ENCODE data around the gene SIVA1.

Gene SIVA1

DNA sequence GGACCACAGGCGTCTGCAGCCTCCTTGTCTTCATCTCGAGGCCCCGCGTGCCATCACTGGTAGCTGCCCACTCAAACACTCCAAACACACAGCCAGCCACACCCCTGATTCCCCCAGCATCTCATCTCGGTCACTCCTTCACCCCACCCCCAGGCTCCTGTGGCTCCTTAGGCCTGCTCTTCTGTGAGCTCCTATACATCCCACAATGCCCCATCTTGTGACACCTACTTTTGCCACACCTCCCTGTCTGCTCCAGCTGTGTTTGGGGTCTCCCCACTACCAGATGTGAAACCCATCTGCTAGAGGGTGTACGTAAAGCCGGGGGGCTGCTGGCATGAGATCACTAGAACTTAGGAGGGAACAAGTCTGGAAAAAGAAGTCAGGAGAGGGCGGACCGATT is 38.5 kb downstream of the SIVA1 start:
- no peaks in the 10 kb centered on the region for H3K9me2 ChIP-seq (replicated peaks; ENCODE audit: low read depth, low read length)
- H3K4me2 ChIP-seq (ENCODE audit: low read depth, low read length, poor library complexity, severe bottlenecking), result peak overlapping the region; percentile 90
- H3K4me1 ChIP-seq (ENCODE audit: insufficient read depth, low read length, poor library complexity, severe bottlenecking), result peaks cover 39% of the 10 kb centered on the region
- H4K20me1 ChIP-seq (ENCODE audit: insufficient read depth, low read length, poor library complexity, severe bottlenecking), result peaks cover 70% of the 10 kb centered on the region
- H3F3A ChIP-seq (ENCODE audit: low read depth), result no peaks in the 10 kb centered on the region
- H3K9me3 ChIP-seq (ENCODE audit: insufficient read depth, low read depth, low read length), result no peaks in the 10 kb centered on the region
- H3K4me3 ChIP-seq (ENCODE audit: low read length, poor library complexity, severe bottlenecking), result no peak overlapping the region
- H3K36me3 ChIP-seq (ENCODE audit: insufficient read depth, low read length), result no peaks in the 10 kb centered on the region; the same call in 1 of the 2 replicates
- no peak overlapping the region for H2AFZ ChIP-seq (ENCODE audit: low read length)
- H3K79me2 ChIP-seq (ENCODE audit: insufficient read depth, low read length), result peaks cover 86% of the 10 kb centered on the region
- H3K27me3 ChIP-seq (ENCODE audit: insufficient read depth, low read length, poor library complexity, severe bottlenecking), result no peaks in the 10 kb centered on the region
- no peak for TF ChIP-seq EZH2phosphoT487 (IDR thresholded peaks at IDR 0.05; ENCODE audit: borderline replicate concordance)
- peak overlapping the region; percentile 36 for H3K9ac ChIP-seq (ENCODE audit: low read depth, low read length, poor library complexity, severe bottlenecking)

DNA sequence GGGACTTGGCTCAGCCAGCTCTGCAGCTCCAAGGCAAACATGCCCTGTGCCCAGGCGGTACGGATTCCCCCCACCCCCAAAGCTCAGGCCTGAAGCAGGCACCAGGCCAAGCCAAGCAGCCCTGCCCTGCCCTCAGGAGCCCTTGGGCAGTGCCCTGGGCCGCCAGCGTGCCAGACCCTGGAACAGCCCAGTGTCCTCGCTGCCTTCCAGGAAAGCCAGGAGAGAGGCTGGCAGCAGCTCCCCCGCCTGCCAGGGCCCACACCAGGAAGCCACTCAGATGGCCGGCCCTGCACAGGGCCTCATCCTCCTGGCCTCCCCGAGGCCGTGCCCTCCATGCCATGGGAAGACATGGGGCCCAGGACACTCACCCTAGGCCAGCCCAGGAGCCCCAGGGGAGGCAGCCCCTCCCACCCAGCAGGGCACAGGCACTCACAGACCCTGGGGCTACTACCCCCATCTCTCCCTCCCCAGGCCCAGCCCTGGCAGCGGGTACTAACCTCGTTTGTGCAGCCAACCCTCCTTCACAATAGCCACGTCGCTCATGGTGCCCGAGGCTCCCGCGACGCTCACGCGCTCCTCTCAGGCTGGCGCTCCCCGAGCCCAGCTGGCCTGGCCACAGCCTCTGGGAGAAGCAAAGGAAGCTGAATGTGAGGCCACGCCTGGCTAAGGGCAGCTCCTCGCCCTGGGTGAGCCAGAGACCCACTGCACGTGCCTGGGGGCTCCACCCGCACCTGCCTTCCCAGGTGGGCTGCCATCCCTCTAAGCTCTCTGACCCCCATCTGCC is 39.3 kb downstream of the SIVA1 start:
- no peak overlapping the region for H2AFZ ChIP-seq (ENCODE audit: low read length)
- no peaks in the 10 kb centered on the region; the same call in 1 of the 2 replicates for H3K36me3 ChIP-seq (ENCODE audit: insufficient read depth, low read length)
- no peaks in the 10 kb centered on the region for H3K9me2 ChIP-seq (replicated peaks; ENCODE audit: low read depth, low read length)
- peaks cover 78% of the 10 kb centered on the region for H3K79me2 ChIP-seq (ENCODE audit: insufficient read depth, low read length)
- H3K27me3 ChIP-seq (ENCODE audit: insufficient read depth, low read length, poor library complexity, severe bottlenecking), result no peaks in the 10 kb centered on the region
- no peak for TF ChIP-seq CTCF (conservative IDR thresholded peaks at IDR 0.05; ENCODE audit: low read length)
- no peak for TF ChIP-seq EZH2phosphoT487 (IDR thresholded peaks at IDR 0.05; ENCODE audit: borderline replicate concordance)
- peak overlapping the region; percentile 72 for H3K9ac ChIP-seq (ENCODE audit: low read depth, low read length, poor library complexity, severe bottlenecking)
- peak overlapping the region; percentile 90 for H3K4me2 ChIP-seq (ENCODE audit: low read depth, low read length, poor library complexity, severe bottlenecking)
- peaks cover 62% of the 10 kb centered on the region for H4K20me1 ChIP-seq (ENCODE audit: insufficient read depth, low read length, poor library complexity, severe bottlenecking)
- H3F3A ChIP-seq (ENCODE audit: low read depth), result no peaks in the 10 kb centered on the region
- H3K4me1 ChIP-seq (ENCODE audit: insufficient read depth, low read length, poor library complexity, severe bottlenecking), result peaks cover 43% of the 10 kb centered on the region
- no peaks in the 10 kb centered on the region for H3K9me3 ChIP-seq (ENCODE audit: insufficient read depth, low read depth, low read length)
- H3K4me3 ChIP-seq (ENCODE audit: low read length, poor library complexity, severe bottlenecking), result peak overlapping the region; percentile 75

- H3K9ac ChIP-seq (ENCODE audit: low read depth, low read length, poor library complexity, severe bottlenecking), result peak overlapping the region; percentile 72
- peaks cover 69% of the 10 kb centered on the region for H3K79me2 ChIP-seq (ENCODE audit: insufficient read depth, low read length)
- peak; percentile 33; the same call in 1 of the 2 replicates for TF ChIP-seq CTCF (conservative IDR thresholded peaks at IDR 0.05; ENCODE audit: low read length)
- no peak for TF ChIP-seq EZH2phosphoT487 (IDR thresholded peaks at IDR 0.05; ENCODE audit: borderline replicate concordance)
- H3K4me3 ChIP-seq (ENCODE audit: low read length, poor library complexity, severe bottlenecking), result peak overlapping the region; percentile 75
- no peaks in the 10 kb centered on the region for H3K27me3 ChIP-seq (ENCODE audit: insufficient read depth, low read length, poor library complexity, severe bottlenecking)
- H3K4me1 ChIP-seq (ENCODE audit: insufficient read depth, low read length, poor library complexity, severe bottlenecking), result peaks cover 46% of the 10 kb centered on the region
- H3K36me3 ChIP-seq (ENCODE audit: insufficient read depth, low read length), result no peaks in the 10 kb centered on the region; the same call in 1 of the 2 replicates
- no peaks in the 10 kb centered on the region for H3F3A ChIP-seq (ENCODE audit: low read depth)
- H3K4me2 ChIP-seq (ENCODE audit: low read depth, low read length, poor library complexity, severe bottlenecking), result peak overlapping the region; percentile 90
- H2AFZ ChIP-seq (ENCODE audit: low read length), result no peak overlapping the region
- H4K20me1 ChIP-seq (ENCODE audit: insufficient read depth, low read length, poor library complexity, severe bottlenecking), result peaks cover 58% of the 10 kb centered on the region
- H3K9me2 ChIP-seq (replicated peaks; ENCODE audit: low read depth, low read length), result no peaks in the 10 kb centered on the region
- H3K9me3 ChIP-seq (ENCODE audit: insufficient read depth, low read depth, low read length), result no peaks in the 10 kb centered on the region
Measured at GRCh38 chr14:104792945-104793702, 40.2 kb downstream of the SIVA1 start.
